Mucosa of rectum (tissue), 2 donors: Measurements from ENCODE around the gene REX1BD.

ENCODE experiments used
- H3K27ac ChIP-seq, 2 donors: one replicate each; pipeline ENCODE4 v1.7.0; 2013; ENCODE audit warnings: inconsistent platforms in 2 of 2, low read depth in 2 of 2, low read length in 2 of 2
- H3K27me3 ChIP-seq, 2 donors: one replicate each; pipeline ENCODE4 v1.7.0; 2013; ENCODE audit warnings: low read length in 2 of 2; ENCODE audit not compliant: control insufficient read depth in 2 of 2, insufficient read depth in 2 of 2
- H3K36me3 ChIP-seq, 2 donors: one replicate each; pipeline ENCODE4 v1.7.0; 2013; ENCODE audit warnings: low read length in 2 of 2; ENCODE audit not compliant: control insufficient read depth in 2 of 2, insufficient read depth in 2 of 2
- H3K4me1 ChIP-seq, 2 donors: one replicate each; pipeline ENCODE4 v1.7.0; 2013; ENCODE audit warnings: low read length in 2 of 2, mild to moderate bottlenecking in 1 of 2; ENCODE audit not compliant: control insufficient read depth in 2 of 2, insufficient read depth in 2 of 2
- H3K4me3 ChIP-seq, 2 donors: one replicate each; pipeline ENCODE4 v1.7.0; 2013; ENCODE audit warnings: low read length in 2 of 2
- H3K9ac ChIP-seq, 2 donors: one replicate each; pipeline ENCODE4 v1.7.0; 2013; ENCODE audit warnings: low read length in 2 of 2, low read depth in 1 of 2, mild to moderate bottlenecking in 1 of 2
- H3K9me3 ChIP-seq, 2 donors: one replicate each; pipeline ENCODE4 v1.7.0; 2013; ENCODE audit warnings: low read length in 2 of 2; ENCODE audit not compliant: control insufficient read depth in 2 of 2
- donor health status: healthy.
- donor health status: Normal muscosa, but diverticular disease.

The REX1BD gene

DNA sequence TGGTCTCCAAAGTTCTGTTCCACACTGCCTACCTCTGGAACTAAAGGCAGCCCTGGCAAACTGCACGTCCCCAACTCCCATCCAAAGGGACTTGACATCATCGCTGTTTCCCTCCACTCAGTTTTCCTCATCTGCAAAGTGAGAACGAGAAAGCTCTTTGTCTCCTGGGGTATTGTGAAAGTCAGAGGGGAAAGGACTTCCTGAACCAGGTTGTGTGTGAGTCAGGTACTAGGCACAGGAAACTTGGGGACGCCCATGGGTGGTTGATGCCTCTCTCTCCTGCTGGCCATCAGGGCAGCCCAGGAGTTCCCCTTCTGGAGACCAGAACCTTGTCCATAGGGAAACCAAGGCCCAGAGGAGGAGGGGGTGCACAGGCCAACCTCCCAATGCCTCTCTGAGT lies 13.3 kb downstream of the REX1BD start:
- Histone ChIP-seq H3K9ac (no peak overlapping the region), H3K27me3 (peaks cover 35 to 41% of the 10 kb centered on the region in 2 donors), H3K9me3 (no peaks in the 10 kb centered on the region), H3K36me3 (no peaks in the 10 kb centered on the region), H3K27ac (no peak overlapping the region), H3K4me3 (no peak overlapping the region), H3K4me1 (peaks cover 0 to under 1% of the 10 kb centered on the region in 2 donors)

DNA sequence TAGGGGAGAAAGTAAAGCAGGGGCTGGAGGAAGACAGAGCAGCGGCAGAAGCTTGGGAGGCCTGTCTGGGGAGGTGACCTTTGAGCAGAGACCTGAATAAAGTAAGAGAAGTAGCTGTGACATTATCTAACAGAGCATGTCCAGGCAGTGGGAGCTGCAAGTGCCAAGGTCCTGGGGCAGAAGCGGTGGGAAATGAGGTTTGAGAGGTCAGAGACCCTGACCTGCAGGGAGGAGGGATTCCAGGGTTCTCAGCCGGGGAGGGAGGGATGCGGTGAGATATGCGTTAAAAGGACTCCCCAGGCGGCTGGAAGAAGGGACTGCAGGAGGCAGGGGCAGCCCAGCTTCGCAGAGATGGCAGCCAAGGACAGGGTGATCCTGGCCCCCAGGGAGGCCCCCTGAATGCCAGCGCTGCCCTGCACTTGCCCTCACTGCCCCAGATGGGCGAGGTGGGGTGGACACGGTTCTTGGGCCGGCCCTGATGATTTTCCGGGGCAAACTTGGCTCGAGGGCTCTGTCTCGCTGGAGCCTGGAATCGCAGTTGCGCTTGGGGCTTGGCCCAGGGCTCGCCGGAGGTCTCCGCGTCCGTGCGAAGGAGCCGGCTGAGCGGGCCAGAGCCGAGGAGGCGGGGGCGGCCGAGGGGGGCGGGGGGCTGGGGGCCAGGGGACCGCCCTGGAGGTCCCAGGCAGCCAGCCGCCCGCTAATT lies 14.8 kb downstream of the REX1BD start:
- Histone ChIP-seq H3K4me1 (peaks cover 0 to 3% of the 10 kb centered on the region in 2 donors), H3K36me3 (no peaks in the 10 kb centered on the region), H3K9ac (no peak overlapping the region), H3K27ac (no peak overlapping the region), H3K9me3 (no peaks in the 10 kb centered on the region), H3K4me3 (no peak overlapping the region), H3K27me3 (peaks cover 44 to 47% of the 10 kb centered on the region in 2 donors)

DNA sequence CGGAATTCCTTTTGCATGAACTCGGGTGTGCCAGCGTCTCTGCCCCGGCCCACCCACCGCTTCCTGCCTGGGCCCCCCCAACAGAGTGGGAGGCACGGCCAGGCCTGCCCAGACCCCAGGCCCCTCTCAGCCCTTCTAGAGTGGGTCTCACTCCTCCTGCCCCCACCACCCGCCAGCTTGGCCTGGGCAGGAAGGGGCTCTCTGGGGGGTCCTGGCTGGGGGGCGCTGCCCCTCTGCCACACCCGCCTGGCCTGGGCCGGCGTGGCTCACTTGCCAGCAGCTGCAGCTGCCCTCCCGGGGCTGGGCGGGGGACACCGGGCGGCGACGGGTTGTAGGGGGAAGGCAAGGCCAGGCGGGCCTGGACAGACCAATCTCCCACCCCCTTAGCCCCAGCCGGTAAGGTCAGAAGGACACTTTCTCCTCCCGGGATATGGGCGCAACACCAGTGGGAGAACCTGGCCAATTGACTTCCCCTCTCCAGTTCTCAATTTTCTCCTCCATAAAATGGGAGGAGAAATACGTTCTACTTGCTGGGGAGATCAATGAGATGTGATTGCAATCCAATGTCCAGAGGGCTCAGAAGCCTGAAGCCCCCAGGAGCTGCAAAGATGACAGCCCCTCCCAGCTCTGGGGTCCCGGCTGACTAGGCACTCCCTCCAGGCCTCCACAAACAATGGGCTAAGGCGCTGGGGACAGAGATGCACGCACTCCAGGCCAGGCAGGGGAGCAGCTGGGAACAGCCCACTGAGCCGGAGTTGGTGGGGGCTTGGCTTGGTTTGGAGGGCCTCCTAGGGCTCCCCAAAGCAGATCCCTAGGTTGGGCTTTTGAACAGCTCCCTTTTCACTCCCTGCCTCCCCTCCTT lies 15.6 kb downstream of the REX1BD start:
- H3K27ac ChIP-seq: no peak overlapping the region

DNA sequence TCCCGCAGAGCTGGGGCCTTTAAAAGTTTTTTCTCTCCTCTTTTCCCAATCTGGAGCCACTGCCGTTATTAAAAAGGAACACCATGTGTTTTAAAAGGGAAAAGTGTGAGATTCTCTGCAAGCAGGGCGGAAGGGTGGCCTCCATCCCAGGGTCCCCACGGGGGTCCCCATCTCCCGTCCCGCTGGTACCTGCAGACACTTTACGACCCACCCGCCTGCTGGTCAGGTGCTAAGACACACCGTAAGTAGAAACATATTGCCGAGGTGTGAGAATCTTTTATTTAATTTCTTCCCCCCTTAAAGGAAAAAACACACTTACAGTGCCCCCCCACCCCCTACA lies 16.2 kb downstream of the REX1BD start:
- peaks cover 50 to 52% of the 10 kb centered on the region in 2 donors for H3K27me3 ChIP-seq
- H3K4me3 ChIP-seq: no peak overlapping the region
- no peak overlapping the region for H3K9ac ChIP-seq
- H3K4me1 ChIP-seq: peaks cover 0 to 3% of the 10 kb centered on the region in 2 donors
- no peaks in the 10 kb centered on the region for H3K9me3 ChIP-seq
- no peaks in the 10 kb centered on the region for H3K36me3 ChIP-seq
- no peak overlapping the region for H3K27ac ChIP-seq

More for the DNA sequence above, 15.6 kb downstream of the REX1BD start:
- H3K4me1 ChIP-seq: peaks cover 0 to 3% of the 10 kb centered on the region in 2 donors
- no peaks in the 10 kb centered on the region for H3K36me3 ChIP-seq
- H3K4me3 ChIP-seq: no peak overlapping the region
- H3K9ac ChIP-seq: no peak overlapping the region
- peaks cover 49% of the 10 kb centered on the region in 2 donors for H3K27me3 ChIP-seq
- no peaks in the 10 kb centered on the region for H3K9me3 ChIP-seq

DNA sequence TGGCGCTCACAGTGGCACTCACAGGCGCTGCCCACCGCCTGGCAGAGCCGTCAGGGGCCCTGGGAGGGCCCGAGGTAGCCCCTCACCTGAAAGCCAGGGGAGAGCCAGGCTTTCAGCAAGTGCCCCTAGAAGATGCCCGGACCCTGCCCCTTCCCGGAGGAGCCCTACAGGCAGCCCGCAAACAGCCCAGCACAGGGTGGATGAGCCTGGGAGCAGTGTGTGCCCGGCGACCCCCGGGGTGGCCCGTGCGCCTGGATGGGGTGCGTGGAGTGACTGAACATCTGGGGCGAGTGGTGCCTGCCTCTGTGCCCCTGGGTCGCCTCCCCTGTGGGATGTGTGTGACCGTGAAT lies 16.6 kb downstream of the REX1BD start:
- H3K4me1 ChIP-seq: peaks cover 0 to 3% of the 10 kb centered on the region in 2 donors
- no peaks in the 10 kb centered on the region for H3K9me3 ChIP-seq
- no peaks in the 10 kb centered on the region for H3K36me3 ChIP-seq
- no peak overlapping the region for H3K4me3 ChIP-seq
- peaks cover 53% of the 10 kb centered on the region in 2 donors for H3K27me3 ChIP-seq
- no peak overlapping the region for H3K27ac ChIP-seq
- H3K9ac ChIP-seq: no peak overlapping the region

DNA sequence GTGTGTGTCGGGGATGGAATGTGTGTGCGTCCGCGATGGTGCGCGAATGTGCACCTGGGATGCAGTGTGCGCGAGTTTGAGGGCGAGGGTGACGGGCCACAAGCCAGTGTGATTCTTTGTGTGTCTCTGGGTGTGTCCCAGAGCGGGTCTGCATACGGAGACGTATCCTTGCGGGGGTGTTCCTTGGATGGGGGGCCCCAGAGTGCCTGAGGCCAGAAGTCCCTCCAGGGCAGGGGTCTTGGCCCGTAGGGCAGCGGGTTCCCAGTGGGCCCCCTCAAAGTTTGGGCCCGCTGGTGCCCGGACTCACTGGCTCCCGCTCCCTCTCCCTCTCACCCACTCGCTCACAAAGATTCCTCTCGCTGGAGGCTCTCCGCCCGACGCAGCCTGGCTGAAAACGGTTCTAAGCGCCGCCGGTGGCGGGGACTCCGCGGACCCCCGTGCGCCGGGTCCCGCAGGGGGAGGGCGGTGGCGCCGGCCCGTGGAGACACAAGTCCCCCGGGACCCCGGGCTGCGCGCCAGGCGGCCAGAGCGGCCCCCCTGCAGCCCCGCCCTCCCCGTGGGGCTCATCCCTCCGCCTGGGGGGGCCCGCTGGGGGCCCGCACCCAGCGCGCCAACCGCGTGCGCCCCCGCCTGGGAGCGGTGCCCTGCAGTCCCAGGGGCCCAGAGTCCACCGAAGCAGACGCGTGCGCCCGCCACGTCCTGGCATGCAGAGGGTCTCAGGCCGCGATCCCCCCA lies 17.1 kb downstream of the REX1BD start:
- no peak overlapping the region for H3K9ac ChIP-seq
- H3K9me3 ChIP-seq: no peaks in the 10 kb centered on the region
- no peaks in the 10 kb centered on the region for H3K36me3 ChIP-seq
- no peak overlapping the region for H3K4me3 ChIP-seq
- peaks cover 0 to 3% of the 10 kb centered on the region in 2 donors for H3K4me1 ChIP-seq
- no peak overlapping the region for H3K27ac ChIP-seq
- H3K27me3 ChIP-seq: peaks cover 57% of the 10 kb centered on the region in 2 donors

DNA sequence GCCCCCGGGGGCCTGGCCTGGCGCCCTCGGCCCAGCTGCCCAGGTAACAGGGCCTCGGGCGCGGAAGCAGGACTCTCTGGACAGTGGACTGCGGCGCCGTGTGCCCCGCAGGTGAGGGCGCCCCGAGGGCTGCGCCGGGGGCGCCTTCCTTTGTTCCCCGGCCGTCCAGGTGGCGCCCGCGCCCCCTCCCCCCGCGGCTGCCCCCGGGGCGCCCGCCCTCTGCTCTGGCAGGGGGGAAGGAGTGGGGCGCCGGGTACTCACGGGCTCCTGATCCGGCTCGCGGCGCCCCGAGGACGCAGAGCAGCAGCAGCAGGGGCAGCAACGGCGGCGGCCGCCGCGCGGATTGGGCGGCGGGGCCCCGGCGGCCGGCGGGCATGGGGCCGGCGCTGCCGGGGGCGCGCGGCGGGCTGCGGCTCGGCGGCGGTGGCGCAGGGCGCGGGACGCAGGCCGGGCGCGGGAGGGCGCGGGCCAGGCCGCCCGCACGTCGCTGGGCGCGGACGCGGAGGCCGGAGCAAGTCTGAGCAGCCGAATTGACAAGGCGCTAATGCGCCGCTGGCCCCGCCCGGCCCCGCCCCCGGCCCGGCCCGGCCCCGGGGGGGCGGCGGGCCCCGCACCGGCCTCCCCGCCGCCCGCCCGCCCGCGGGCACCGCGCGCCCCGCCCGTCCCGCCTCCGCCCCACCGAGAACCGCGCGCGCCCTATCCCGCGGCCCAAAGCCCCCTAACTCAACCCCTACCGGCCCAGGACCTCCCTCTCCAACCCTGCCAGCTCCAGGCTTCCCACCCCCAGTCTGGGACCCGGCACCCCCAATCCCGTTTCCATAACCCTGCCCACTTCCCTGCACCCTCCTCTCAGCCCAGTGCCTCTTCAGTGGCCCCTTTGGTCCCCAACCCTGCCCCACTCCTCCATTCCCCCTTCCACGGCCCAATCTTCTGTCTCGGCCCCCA lies 18.0 kb downstream of the REX1BD start, which contains the start of gene CRLF1:
Gene CRLF1 (minus strand): TSS at position 519 of the 945 bp plus-strand sequence. CDS start 143 bp downstream, at position 376.
- H3K36me3 ChIP-seq: no peaks in the 10 kb centered on the region
- peaks cover 62% of the 10 kb centered on the region in 2 donors for H3K27me3 ChIP-seq
- no peaks in the 10 kb centered on the region for H3K9me3 ChIP-seq
- no peak within 1 kb of the TSS for H3K27ac ChIP-seq
- peaks cover 0 to 7% of the 10 kb centered on the region in 2 donors for H3K4me1 ChIP-seq
- H3K9ac ChIP-seq: no peak within 1 kb of the TSS
- no peak within 1 kb of the TSS for H3K4me3 ChIP-seq

DNA sequence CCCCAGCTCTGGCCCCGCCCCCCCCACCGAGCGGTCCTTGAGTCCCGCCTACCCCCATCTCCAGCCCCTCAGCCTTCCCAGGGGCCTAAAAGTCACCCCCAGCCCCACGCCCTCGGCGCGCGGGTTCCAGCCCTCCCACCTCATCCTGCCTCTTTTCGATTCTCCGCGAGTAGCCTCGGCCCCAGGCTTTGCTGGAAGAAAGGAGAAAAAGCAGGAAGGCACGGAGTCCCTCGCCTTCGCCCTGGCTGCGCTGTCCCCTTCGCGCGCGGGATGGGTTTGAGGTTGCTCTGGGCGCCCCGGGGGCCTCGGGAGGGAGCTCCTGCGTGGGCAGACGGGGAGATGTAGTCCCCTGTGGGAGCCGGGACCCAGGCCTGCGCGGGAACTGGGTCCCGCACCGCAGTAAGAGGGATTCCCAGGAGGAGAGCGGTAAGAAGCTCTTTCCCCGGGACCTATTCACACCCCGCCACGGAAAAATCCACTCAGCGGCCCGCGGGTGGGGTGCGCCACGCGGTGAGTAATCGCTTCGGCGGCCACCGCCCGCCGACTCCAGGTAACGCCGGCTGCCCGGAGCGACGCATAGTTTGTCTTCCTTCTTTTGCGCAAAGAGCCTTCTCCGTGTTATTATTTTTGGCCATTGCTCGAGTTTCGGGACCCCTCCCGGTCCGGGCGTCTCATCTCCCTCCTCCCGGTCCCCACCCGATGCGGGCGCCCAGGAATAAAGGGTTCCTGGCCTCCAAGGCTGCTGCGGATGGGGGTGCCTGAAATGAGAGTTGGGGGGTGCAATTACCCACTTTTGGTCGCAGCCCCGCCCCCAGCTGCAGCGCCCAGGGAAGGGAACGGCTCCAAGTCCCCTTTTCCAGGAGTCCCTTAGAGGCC lies 18.9 kb downstream of the REX1BD start:
- Histone ChIP-seq H3K9ac (no peak overlapping the region), H3K27me3 (peaks cover 69 to 71% of the 10 kb centered on the region in 2 donors), H3K4me3 (no peak overlapping the region), H3K36me3 (no peaks in the 10 kb centered on the region), H3K27ac (no peak overlapping the region), H3K9me3 (no peaks in the 10 kb centered on the region), H3K4me1 (peaks cover 0 to 13% of the 10 kb centered on the region in 2 donors)
